HEK293 (cell line): Measurements from ENCODE around the gene AFF3.
"Not testable (repeated sequence)": the region's sequence is repeated elsewhere in the genome, so short reads cannot be mapped to it uniquely, and the experiment has no call there.

Source experiments
- CTCF ChIA-PET: fragments of 350-600 bp; formaldehyde crosslinking; extraction: SDS; loops from one replicate; lab custom pipeline; 2021; ENCODE audit warnings: antibody characterized with exemption; lab: Yijun Ruan, JAX
- POLR2A ChIA-PET: fragments of 300-600 bp; formaldehyde crosslinking; extraction: SDS; loops from one replicate; lab custom pipeline; 2020; ENCODE audit warnings: antibody characterized with exemption, inconsistent platforms; lab: Yijun Ruan, JAX
- H3K27ac ChIP-seq: fragments of 200-500 bp; sonication (Bioruptor generic); 2 replicates; pipeline ENCODE4 v1.5.1; 2014; ENCODE audit warnings: low read depth, low read length, control low read depth, inconsistent platforms; ENCODE audit errors: extremely low read depth
- H3K36me3 ChIP-seq, 2 experiments: fragments of 200-500 bp in 1 of 2; sonication (Bioruptor generic) in 1 of 2; 1 replicate in 1 of 2; 2 replicates in 1 of 2; pipeline ENCODE4 v1.5.1; 2014 to 2017; ENCODE audit warnings: inconsistent platforms in 2 of 2, low read length in 2 of 2; ENCODE audit not compliant: control insufficient read depth in 2 of 2, insufficient read depth in 1 of 2
- H3K4me1 ChIP-seq: fragments of 200-500 bp; sonication (Bioruptor generic); 2 replicates; pipeline ENCODE4 v1.5.1; 2014; ENCODE audit warnings: mild to moderate bottlenecking, low read length, inconsistent platforms; ENCODE audit not compliant: control insufficient read depth, insufficient read depth
- H3K4me3 ChIP-seq: 2 replicates; pipeline ENCODE4 v1.5.1; 2011; ENCODE audit warnings: low read depth, mild to moderate bottlenecking, control low read depth, low read length, moderate library complexity
- H3K9me3 ChIP-seq: fragments of 200-500 bp; sonication (Bioruptor generic); 2 replicates; pipeline ENCODE4 v1.5.1; 2014; ENCODE audit warnings: low read depth, low read length, inconsistent platforms; ENCODE audit not compliant: control insufficient read depth, insufficient read depth
- GLIS1 ChIP-seq: fragments of 450-650 bp; formaldehyde crosslinking; IDR thresholded peaks from 2 replicates; pipeline ENCODE4 v1.5.1; 2016; ENCODE audit warnings: missing biosample characterization, missing genetic modification characterization
- KLF16 ChIP-seq: fragments of 450-650 bp; formaldehyde crosslinking; IDR thresholded peaks from 2 replicates; pipeline ENCODE4 v1.5.1; 2017; ENCODE audit warnings: missing biosample characterization, missing genetic modification characterization
- MYNN ChIP-seq: fragments of 450-650 bp; formaldehyde crosslinking; IDR thresholded peaks from 2 replicates; pipeline ENCODE4 v1.5.1; 2016; ENCODE audit warnings: missing biosample characterization, missing genetic modification characterization, borderline replicate concordance
- REPIN1 ChIP-seq: fragments of 450-650 bp; formaldehyde crosslinking; IDR thresholded peaks from 2 replicates; pipeline ENCODE4 v1.5.1; 2017; ENCODE audit warnings: missing biosample characterization, missing genetic modification characterization, low read depth
- ZBTB17 ChIP-seq: fragments of 450-650 bp; formaldehyde crosslinking; IDR thresholded peaks from 2 replicates; pipeline ENCODE4 v1.5.1; 2016; ENCODE audit warnings: missing biosample characterization, missing genetic modification characterization
- ZNF146 ChIP-seq: fragments of 450-650 bp; formaldehyde crosslinking; IDR thresholded peaks from 2 replicates; pipeline ENCODE4 v1.5.1; 2016; ENCODE audit warnings: missing biosample characterization, missing genetic modification characterization
- ZNF16 ChIP-seq: fragments of 450-650 bp; formaldehyde crosslinking; IDR thresholded peaks from 2 replicates; pipeline ENCODE4 v1.5.1; 2016; ENCODE audit warnings: low read depth, missing biosample characterization, missing genetic modification characterization
- ZNF19 ChIP-seq: fragments of 450-650 bp; formaldehyde crosslinking; IDR thresholded peaks from 2 replicates; pipeline ENCODE4; 2016; ENCODE audit warnings: missing biosample characterization, missing genetic modification characterization, low read depth
- ZNF2 ChIP-seq: fragments of 450-650 bp; formaldehyde crosslinking; IDR thresholded peaks from 2 replicates; pipeline ENCODE4 v1.5.1; 2016; ENCODE audit warnings: missing biosample characterization, missing genetic modification characterization
- ZNF202 ChIP-seq: fragments of 450-650 bp; formaldehyde crosslinking; IDR thresholded peaks from 2 replicates; pipeline ENCODE4 v1.5.1; 2016; ENCODE audit warnings: missing biosample characterization, missing genetic modification characterization, borderline replicate concordance
- ZNF248 ChIP-seq: fragments of 450-650 bp; formaldehyde crosslinking; IDR thresholded peaks from 2 replicates; pipeline ENCODE4 v1.5.1; 2017; ENCODE audit warnings: missing biosample characterization, missing genetic modification characterization
- ZNF266 ChIP-seq: fragments of 450-650 bp; formaldehyde crosslinking; IDR thresholded peaks from 2 replicates; pipeline ENCODE4 v1.5.1; 2016; ENCODE audit warnings: missing biosample characterization, missing genetic modification characterization, low read depth
- ZNF335 ChIP-seq: fragments of 450-650 bp; formaldehyde crosslinking; conservative IDR thresholded peaks from 2 replicates; pipeline ENCODE4 v1.5.1; 2016; ENCODE audit warnings: missing biosample characterization, missing genetic modification characterization
- ZNF394 ChIP-seq: fragments of 450-650 bp; formaldehyde crosslinking; IDR thresholded peaks from 2 replicates; pipeline ENCODE4 v1.5.1; 2016; ENCODE audit warnings: missing biosample characterization, missing genetic modification characterization, mild to moderate bottlenecking, moderate library complexity, borderline replicate concordance
- ZNF510 ChIP-seq: fragments of 450-650 bp; formaldehyde crosslinking; IDR thresholded peaks from 2 replicates; pipeline ENCODE4 v1.5.1; 2018; ENCODE audit warnings: mild to moderate bottlenecking, missing genetic modification characterization, missing biosample characterization; ENCODE audit not compliant: insufficient replicate concordance
- ZNF548 ChIP-seq: fragments of 450-650 bp; formaldehyde crosslinking; IDR thresholded peaks from 2 replicates; pipeline ENCODE4 v1.5.1; 2016; ENCODE audit warnings: missing biosample characterization, missing genetic modification characterization
- ZNF596 ChIP-seq: fragments of 450-650 bp; IDR thresholded peaks from 2 replicates; pipeline ENCODE4 v1.5.0; 2018; ENCODE audit warnings: missing biosample characterization, mild to moderate bottlenecking, missing genetic modification characterization, moderate library complexity
- ZNF621 ChIP-seq: fragments of 450-650 bp; formaldehyde crosslinking; IDR thresholded peaks from 2 replicates; pipeline ENCODE4 v1.5.1; 2017; ENCODE audit warnings: missing biosample characterization, missing genetic modification characterization
- ZNF623 ChIP-seq: fragments of 450-650 bp; formaldehyde crosslinking; IDR thresholded peaks from 2 replicates; pipeline ENCODE4 v1.5.1; 2016; ENCODE audit warnings: missing biosample characterization, missing genetic modification characterization
- ZNF701 ChIP-seq: fragments of 450-650 bp; formaldehyde crosslinking; IDR thresholded peaks from 2 replicates; pipeline ENCODE4 v1.5.1; 2016; ENCODE audit warnings: missing biosample characterization, missing genetic modification characterization
- ZNF837 ChIP-seq: fragments of 450-650 bp; formaldehyde crosslinking; IDR thresholded peaks from 2 replicates; pipeline ENCODE4 v1.5.1; 2016; ENCODE audit warnings: missing biosample characterization, missing genetic modification characterization
- TF ChIP-seq, protein P1 (sequence below): fragments of 450-650 bp; formaldehyde crosslinking; IDR thresholded peaks from 2 replicates; pipeline ENCODE4 v1.5.1; 2017; ENCODE audit warnings: missing biosample characterization, missing genetic modification characterization
- TF ChIP-seq, protein P2 (sequence below): fragments of 450-650 bp; formaldehyde crosslinking; IDR thresholded peaks from 2 replicates; pipeline ENCODE4 v1.5.1; 2016; ENCODE audit warnings: missing biosample characterization, missing genetic modification characterization
- TF ChIP-seq, protein P3 (sequence below): fragments of 450-650 bp; formaldehyde crosslinking; IDR thresholded peaks from 2 replicates; pipeline ENCODE4 v1.5.1; 2016; ENCODE audit warnings: missing biosample characterization, missing genetic modification characterization
- TF ChIP-seq, protein P4 (sequence below): fragments of 450-650 bp; formaldehyde crosslinking; IDR thresholded peaks from 2 replicates; pipeline ENCODE4 v1.5.1; 2016; ENCODE audit warnings: missing biosample characterization, missing genetic modification characterization, borderline replicate concordance

The AFF3 gene

DNA sequence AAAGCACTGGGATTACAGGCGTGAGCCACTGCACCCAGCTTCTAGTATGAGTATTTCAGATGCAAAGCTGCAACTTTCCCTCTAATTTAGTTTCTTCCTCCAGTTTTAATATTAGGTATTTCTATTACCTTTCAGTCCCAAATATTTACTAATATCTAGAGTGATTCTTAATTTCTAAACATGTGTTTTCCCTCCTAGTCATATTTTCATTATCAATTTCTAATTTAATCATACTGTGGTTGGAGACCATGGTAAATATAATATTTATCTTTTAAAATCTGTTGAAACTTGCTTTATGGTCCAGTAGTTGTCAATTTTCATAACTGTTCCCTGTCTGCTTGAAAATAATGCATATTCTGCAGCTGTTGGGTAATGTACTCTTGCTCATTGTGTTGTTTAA, 406.6 kb downstream of the AFF3 start:
- TF ChIP-seq ZNF266 (tag by site-specific recombination), result no peak
- TF ChIP-seq ZNF623 (tag by site-specific recombination), result no peak
- TF ChIP-seq, protein P1, sequence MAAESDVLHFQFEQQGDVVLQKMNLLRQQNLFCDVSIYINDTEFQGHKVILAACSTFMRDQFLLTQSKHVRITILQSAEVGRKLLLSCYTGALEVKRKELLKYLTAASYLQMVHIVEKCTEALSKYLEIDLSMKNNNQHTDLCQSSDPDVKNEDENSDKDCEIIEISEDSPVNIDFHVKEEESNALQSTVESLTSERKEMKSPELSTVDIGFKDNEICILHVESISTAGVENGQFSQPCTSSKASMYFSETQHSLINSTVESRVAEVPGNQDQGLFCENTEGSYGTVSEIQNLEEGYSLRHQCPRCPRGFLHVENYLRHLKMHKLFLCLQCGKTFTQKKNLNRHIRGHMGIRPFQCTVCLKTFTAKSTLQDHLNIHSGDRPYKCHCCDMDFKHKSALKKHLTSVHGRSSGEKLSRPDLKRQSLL, result no peak
- no peak for TF ChIP-seq ZNF202 (tag by site-specific recombination)
- no peak for TF ChIP-seq MYNN (tag by site-specific recombination)
- no peak for TF ChIP-seq ZNF548 (tag by site-specific recombination)
- TF ChIP-seq ZNF837 (tag by site-specific recombination), result no peak
- TF ChIP-seq, all 188 proteins: peak for 0
- no peaks in the 10 kb centered on the region for H3K9me3 ChIP-seq
- CTCF ChIA-PET, result interaction anchor here (0.6 to 1.1 kb wide), 2 partner anchors 10 to 85 kb away, joined by 3 to 7 read pairs; no protein-coding TSS in a partner anchor
- H3K4me3 ChIP-seq, result no peak overlapping the region
- POLR2A ChIA-PET, result no interaction called here
- H3K4me1 ChIP-seq, result no peaks in the 10 kb centered on the region
- no peaks in the 10 kb centered on the region for H3K36me3 ChIP-seq
- no peak overlapping the region for H3K27ac ChIP-seq

DNA sequence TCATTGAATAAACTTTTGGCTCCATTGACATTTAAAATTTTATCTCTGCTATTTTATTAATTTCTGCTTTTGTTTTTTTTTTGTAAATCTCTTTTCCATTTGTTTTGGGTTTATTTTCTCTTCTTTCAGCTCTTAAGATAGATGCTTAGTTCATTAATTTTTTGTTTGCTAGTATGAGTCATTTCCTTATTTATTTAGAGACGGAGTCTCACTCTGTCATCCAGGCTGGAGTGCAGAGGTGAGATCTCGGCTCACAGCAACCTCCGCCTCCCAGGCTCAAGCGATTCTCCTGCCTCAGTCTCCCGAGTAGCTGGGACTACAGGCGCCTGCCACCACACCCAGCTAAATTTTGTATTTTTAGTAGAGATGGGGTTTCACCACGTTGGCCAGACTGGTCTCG, 407.1 kb downstream of the AFF3 start:
- H3K9me3 ChIP-seq, H3K4me3 ChIP-seq: not testable (repeated sequence)
- 0 out of 2 replicates have a peak, but pooled peaks have one; percentile 31 for TF ChIP-seq ZBTB17
- TF ChIP-seq, all 188 proteins: peak for 1; not testable (repeated sequence) for 187
- CTCF ChIA-PET, result interaction anchor here (1.1 kb wide), 1 partner anchor 10 kb away, joined by 7 read pairs; no protein-coding TSS in a partner anchor
- H3K36me3 ChIP-seq, POLR2A ChIA-PET, H3K27ac ChIP-seq, H3K4me1 ChIP-seq: not testable (repeated sequence)

DNA sequence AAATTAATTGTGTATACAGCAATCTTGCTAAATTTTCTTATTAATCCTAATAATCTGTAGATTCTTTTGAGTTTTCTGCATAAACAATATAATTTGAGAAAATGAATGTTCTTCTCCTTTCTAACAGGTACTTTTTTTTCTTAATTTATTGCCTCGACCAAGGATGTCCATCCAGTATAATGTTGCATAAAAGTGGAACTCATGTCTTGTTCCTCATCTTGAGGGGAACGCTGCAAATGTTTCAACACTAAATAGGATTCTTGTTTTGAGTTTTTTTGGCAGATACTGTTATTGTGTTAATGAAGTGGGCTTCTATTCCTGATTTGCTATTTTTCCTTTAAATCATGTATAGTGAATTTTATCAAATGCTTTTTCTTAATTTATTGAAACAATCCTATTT, 408.2 kb downstream of the AFF3 start:
- no peak overlapping the region for H3K27ac ChIP-seq
- no peak overlapping the region for H3K4me3 ChIP-seq
- H3K36me3 ChIP-seq, result no peaks in the 10 kb centered on the region
- no peaks in the 10 kb centered on the region for H3K4me1 ChIP-seq
- no peak for TF ChIP-seq GLIS1 (tag by site-specific recombination)
- no peak for TF ChIP-seq ZNF335
- no peak for TF ChIP-seq ZNF510 (tag by site-specific recombination)
- no peak for TF ChIP-seq ZNF394
- no peak for TF ChIP-seq ZNF596 (tag by site-specific recombination)
- TF ChIP-seq ZNF2 (tag by site-specific recombination), result no peak
- TF ChIP-seq ZNF19 (tag by site-specific recombination), result no peak
- TF ChIP-seq ZNF16 (tag by site-specific recombination), result no peak
- no peak for TF ChIP-seq ZNF248 (tag by site-specific recombination)
- TF ChIP-seq, protein P2, sequence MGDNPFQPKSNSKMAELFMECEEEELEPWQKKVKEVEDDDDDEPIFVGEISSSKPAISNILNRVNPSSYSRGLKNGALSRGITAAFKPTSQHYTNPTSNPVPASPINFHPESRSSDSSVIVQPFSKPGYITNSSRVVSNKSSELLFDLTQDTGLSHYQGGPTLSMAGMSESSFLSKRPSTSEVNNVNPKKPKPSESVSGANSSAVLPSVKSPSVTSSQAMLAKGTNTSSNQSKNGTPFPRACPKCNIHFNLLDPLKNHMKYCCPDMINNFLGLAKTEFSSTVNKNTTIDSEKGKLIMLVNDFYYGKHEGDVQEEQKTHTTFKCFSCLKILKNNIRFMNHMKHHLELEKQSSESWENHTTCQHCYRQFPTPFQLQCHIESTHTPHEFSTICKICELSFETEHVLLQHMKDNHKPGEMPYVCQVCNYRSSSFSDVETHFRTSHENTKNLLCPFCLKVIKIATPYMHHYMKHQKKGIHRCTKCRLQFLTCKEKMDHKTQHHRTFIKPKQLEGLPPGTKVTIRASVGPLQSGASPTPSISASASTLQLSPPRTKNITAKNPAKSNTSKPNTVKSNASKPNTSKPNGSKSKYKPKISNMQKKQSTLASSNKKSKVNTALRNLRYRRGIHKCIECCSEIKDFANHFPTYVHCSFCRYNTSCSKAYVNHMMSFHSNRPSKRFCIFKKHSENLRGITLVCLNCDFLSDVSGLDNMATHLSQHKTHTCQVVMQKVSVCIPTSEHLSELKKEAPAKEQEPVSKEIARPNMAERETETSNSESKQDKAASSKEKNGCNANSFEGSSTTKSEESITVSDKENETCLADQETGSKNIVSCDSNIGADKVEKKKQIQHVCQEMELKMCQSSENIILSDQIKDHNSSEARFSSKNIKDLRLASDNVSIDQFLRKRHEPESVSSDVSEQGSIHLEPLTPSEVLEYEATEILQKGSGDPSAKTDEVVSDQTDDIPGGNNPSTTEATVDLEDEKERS (tag by site-specific recombination), result no peak
- no peak for TF ChIP-seq KLF16 (tag by site-specific recombination)
- TF ChIP-seq ZNF621 (tag by site-specific recombination), result no peak
- TF ChIP-seq ZNF146 (tag by site-specific recombination), result no peak
- TF ChIP-seq, protein P3, sequence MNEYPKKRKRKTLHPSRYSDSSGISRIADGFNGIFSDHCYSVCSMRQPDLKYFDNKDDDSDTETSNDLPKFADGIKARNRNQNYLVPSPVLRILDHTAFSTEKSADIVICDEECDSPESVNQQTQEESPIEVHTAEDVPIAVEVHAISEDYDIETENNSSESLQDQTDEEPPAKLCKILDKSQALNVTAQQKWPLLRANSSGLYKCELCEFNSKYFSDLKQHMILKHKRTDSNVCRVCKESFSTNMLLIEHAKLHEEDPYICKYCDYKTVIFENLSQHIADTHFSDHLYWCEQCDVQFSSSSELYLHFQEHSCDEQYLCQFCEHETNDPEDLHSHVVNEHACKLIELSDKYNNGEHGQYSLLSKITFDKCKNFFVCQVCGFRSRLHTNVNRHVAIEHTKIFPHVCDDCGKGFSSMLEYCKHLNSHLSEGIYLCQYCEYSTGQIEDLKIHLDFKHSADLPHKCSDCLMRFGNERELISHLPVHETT (tag by site-specific recombination), result no peak
- TF ChIP-seq REPIN1 (tag by site-specific recombination), result no peak
- TF ChIP-seq, protein P4, sequence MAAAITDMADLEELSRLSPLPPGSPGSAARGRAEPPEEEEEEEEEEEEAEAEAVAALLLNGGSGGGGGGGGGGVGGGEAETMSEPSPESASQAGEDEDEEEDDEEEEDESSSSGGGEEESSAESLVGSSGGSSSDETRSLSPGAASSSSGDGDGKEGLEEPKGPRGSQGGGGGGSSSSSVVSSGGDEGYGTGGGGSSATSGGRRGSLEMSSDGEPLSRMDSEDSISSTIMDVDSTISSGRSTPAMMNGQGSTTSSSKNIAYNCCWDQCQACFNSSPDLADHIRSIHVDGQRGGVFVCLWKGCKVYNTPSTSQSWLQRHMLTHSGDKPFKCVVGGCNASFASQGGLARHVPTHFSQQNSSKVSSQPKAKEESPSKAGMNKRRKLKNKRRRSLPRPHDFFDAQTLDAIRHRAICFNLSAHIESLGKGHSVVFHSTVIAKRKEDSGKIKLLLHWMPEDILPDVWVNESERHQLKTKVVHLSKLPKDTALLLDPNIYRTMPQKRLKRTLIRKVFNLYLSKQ (tag by site-specific recombination), result no peak
- no peak for TF ChIP-seq ZNF701 (tag by site-specific recombination)
- no peaks in the 10 kb centered on the region for H3K9me3 ChIP-seq
- ChIA-PET POLR2A (no interaction called here), CTCF (no interaction called here)
